Glutamatergic neuron (in vitro differentiated cells): ENCODE results near the gene AQP11. TPM values are rescaled to one million over a fixed set of nuclear protein-coding genes. Genes with fewer than 3 reads are reported as not detected.

Experiments
- DNase-seq: peaks from one replicate; pipeline ENCODE4 v3.0.0; 2022
- H3K27ac Mint-ChIP-seq: one replicate; pipeline ENCODE4 v1.8.0; 2020; ENCODE audit warnings: mild to moderate bottlenecking, mixed read lengths, inconsistent platforms; ENCODE audit not compliant: unreplicated experiment
- H3K27me3 Mint-ChIP-seq: one replicate; pipeline ENCODE4 v1.8.0; 2020; ENCODE audit warnings: mild to moderate bottlenecking, moderate library complexity, mixed read lengths, inconsistent platforms; ENCODE audit not compliant: unreplicated experiment
- H3K36me3 Mint-ChIP-seq: one replicate; pipeline ENCODE4 v1.8.0; 2020; ENCODE audit warnings: mild to moderate bottlenecking, mixed read lengths, inconsistent platforms; ENCODE audit not compliant: unreplicated experiment
- H3K4me1 Mint-ChIP-seq: one replicate; pipeline ENCODE4 v1.8.0; 2020; ENCODE audit warnings: mild to moderate bottlenecking, low read depth, mixed read lengths, inconsistent platforms; ENCODE audit not compliant: unreplicated experiment
- H3K4me3 Mint-ChIP-seq: one replicate; pipeline ENCODE4 v1.8.0; 2020; ENCODE audit warnings: mild to moderate bottlenecking, mixed read lengths, inconsistent platforms; ENCODE audit not compliant: unreplicated experiment
- H3K9me3 Mint-ChIP-seq: one replicate; pipeline ENCODE4 v1.8.0; 2020; ENCODE audit warnings: mild to moderate bottlenecking, moderate library complexity, mixed read lengths, inconsistent platforms; ENCODE audit not compliant: unreplicated experiment
- total RNA-seq: library from RNA; stranded (reverse); fragmentation: NEBNext Ultra II Directional; extraction: Animal tissue kit (Norgen Biotek cat#: 25700); gene quantifications from one replicate; pipeline ENCODE4 v1.2.1, GENCODE V29; 2021; ENCODE audit not compliant: unreplicated experiment
- TF ChIP-seq, protein P1 (sequence below): fragments of 200-600 bp; sonication (generic); IDR thresholded peaks from one replicate; pipeline ENCODE4 v1.5.0; 2021; ENCODE audit not compliant: partially characterized antibody, unreplicated experiment

The AQP11 gene
- total RNA-seq, 1 donor from 2014 or later: 2.0 TPM

DNA sequence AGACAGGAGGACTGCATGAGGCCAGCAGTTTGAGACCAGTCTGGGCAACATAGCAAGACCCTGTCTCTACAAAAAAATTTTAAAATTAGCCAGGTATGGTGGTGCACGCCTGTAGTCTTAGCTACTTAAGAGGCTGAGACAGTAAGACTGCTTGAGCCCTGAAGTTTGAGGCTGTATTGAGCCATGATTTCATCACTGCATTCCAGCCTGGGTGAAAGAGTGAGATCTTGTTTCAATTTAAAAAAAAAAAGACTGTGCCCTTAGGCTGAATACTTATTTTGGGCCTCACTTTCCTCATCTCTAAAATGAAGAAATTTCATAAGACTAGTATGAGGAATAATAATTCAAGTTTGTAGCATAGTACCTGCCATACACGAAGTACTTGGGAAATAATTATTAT, 6.9 kb downstream of the AQP11 start:
- no peak for DNase-seq
- no peaks in the 10 kb centered on the region for H3K9me3 Mint-ChIP-seq
- H3K4me3 Mint-ChIP-seq: no peak overlapping the region
- H3K36me3 Mint-ChIP-seq: no peaks in the 10 kb centered on the region
- TF ChIP-seq, protein P1, sequence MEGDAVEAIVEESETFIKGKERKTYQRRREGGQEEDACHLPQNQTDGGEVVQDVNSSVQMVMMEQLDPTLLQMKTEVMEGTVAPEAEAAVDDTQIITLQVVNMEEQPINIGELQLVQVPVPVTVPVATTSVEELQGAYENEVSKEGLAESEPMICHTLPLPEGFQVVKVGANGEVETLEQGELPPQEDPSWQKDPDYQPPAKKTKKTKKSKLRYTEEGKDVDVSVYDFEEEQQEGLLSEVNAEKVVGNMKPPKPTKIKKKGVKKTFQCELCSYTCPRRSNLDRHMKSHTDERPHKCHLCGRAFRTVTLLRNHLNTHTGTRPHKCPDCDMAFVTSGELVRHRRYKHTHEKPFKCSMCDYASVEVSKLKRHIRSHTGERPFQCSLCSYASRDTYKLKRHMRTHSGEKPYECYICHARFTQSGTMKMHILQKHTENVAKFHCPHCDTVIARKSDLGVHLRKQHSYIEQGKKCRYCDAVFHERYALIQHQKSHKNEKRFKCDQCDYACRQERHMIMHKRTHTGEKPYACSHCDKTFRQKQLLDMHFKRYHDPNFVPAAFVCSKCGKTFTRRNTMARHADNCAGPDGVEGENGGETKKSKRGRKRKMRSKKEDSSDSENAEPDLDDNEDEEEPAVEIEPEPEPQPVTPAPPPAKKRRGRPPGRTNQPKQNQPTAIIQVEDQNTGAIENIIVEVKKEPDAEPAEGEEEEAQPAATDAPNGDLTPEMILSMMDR: no peak
- no peaks in the 10 kb centered on the region for H3K27me3 Mint-ChIP-seq
- no peaks in the 10 kb centered on the region for H3K4me1 Mint-ChIP-seq
- H3K27ac Mint-ChIP-seq: no peak overlapping the region

DNA sequence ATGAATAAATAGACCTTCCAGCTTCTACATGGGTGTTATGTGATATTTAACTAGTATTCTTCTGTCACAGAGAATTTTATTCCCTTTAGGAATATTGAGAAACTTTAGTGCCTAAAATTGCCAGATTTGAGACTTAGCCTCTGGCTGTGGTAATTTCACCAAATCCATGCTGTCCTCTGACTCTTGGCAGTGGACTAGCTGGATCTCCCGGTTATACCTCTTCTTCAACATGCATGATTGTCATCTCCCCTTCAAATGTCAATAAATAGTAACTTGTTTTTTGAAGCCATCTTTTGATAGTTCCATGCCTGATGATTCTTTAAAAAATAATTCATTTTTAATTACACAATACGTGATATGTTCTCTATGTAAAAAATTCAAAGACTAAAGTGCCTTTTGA, 8.4 kb downstream of the AQP11 start:
- Mint-ChIP-seq H3K36me3 (no peaks in the 10 kb centered on the region), H3K27ac (no peak overlapping the region), H3K4me3 (no peak overlapping the region), H3K27me3 (no peaks in the 10 kb centered on the region), H3K4me1 (no peaks in the 10 kb centered on the region), H3K9me3 (no peaks in the 10 kb centered on the region)
- DNase-seq: no peak
- TF ChIP-seq, protein P1: no peak

DNA sequence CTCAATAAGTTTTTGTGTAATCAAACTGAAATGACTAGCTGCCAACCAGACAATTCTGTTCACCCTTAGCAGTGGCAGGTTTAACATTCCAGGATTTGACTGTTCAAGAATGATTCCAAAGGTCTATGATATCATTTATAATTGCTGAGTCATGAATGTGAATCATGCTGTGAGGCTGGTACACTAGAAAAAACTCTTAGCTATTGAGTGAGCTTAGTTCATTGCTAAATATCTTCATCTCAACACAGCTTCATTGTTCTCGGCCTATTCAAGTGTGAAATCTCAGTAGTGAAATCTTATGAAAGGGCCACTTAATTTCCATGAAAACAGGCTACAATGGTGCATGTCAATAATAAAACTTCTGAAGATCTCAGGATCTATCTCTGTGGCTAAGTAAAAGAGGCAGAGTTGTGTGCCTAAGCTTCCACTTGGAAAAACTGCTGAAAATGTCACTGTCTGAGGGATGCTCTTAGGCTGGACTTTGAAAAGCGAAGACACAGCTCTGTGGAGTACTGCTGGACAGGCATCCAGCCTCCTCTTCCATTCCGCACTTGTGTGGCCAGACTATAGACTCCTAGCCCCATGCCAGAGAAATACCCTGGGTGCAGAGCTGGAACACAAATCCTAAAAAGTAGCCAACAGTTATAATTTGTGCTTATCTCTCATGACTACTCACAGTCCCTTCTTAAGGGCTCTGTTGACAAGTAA, 12.8 kb downstream of the AQP11 start:
- TF ChIP-seq, protein P1: no peak
- Mint-ChIP-seq H3K27ac (no peak overlapping the region), H3K36me3 (no peaks in the 10 kb centered on the region), H3K9me3 (no peaks in the 10 kb centered on the region), H3K4me1 (no peaks in the 10 kb centered on the region), H3K27me3 (no peaks in the 10 kb centered on the region), H3K4me3 (no peak overlapping the region)
- no peak for DNase-seq

DNA sequence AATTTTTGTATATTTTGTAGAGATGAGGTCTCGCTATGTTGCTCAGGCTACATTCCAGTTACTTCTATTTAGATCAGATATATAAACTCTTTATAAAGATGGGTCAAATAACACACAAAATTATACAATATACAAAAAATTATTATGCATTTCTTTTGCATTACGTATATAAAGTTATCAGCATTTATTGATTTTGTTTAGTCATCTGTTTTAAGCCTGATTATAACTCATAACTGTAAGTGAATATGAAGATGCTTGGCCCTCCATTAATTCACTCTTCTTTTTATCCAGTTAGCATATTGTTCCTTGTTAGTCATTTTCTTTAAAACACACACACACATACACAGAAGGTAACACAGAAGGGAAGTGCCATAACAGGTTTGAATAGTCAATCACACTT, 14.5 kb downstream of the AQP11 start:
- TF ChIP-seq, protein P1: no peak
- DNase-seq: no peak
- Mint-ChIP-seq H3K27ac (no peak overlapping the region), H3K4me3 (no peak overlapping the region), H3K27me3 (no peaks in the 10 kb centered on the region), H3K36me3 (no peaks in the 10 kb centered on the region), H3K4me1 (no peaks in the 10 kb centered on the region), H3K9me3 (no peaks in the 10 kb centered on the region)

DNA sequence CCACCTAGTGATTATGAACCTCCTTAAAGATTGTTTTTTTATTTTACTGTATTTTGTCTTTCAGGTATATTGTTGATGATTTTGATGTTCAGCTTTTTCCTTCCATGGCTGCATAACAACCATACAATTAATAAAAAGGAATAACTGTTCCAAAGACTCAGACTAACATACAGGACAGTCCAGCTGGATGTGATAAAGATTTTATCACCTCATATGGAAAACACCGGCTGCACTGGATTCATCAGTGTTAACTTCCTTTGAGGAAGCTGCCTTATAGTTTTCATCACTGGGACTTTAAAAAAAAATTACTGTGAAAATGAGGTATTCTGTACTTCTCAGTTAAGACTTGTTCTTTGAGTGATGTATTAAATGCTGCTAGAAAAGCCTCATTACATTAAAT, 19.5 kb downstream of the AQP11 start:
- Mint-ChIP-seq H3K4me1 (no peaks in the 10 kb centered on the region), H3K4me3 (no peak overlapping the region), H3K9me3 (peaks cover 2% of the 10 kb centered on the region), H3K27ac (no peak overlapping the region), H3K36me3 (no peaks in the 10 kb centered on the region), H3K27me3 (peaks cover 1% of the 10 kb centered on the region)
- TF ChIP-seq, protein P1: no peak
- no peak for DNase-seq
